ENCODE results near the gene SMIM34.
"Not testable (repeated sequence)": the region's sequence is repeated elsewhere in the genome, so short reads cannot be mapped to it uniquely, and the experiment has no call there.

Gene SMIM34

GRCh38 chr21:34423805-34424204, at the start of gene SMIM34:
SMIM34 (minus strand) TSS chr21:34423951; CDS start chr21:34423839, 112 bp downstream.
- not testable (repeated sequence) for H3K27me3 ChIP-seq (ENCODE audit: insufficient read depth, low read length, poor library complexity)

GRCh38 chr21:34467333-34467732, 43.6 kb upstream of the SMIM34 start:
- not testable (repeated sequence) for H3K27me3 ChIP-seq (ENCODE audit: insufficient read depth, low read length, poor library complexity); H4K20me1 ChIP-seq (ENCODE audit: insufficient read depth, low read length); H3K79me2 ChIP-seq (ENCODE audit: insufficient read depth, low read length); ATAC-seq (ENCODE audit: insufficient read depth, low read depth); H2AFZ ChIP-seq (ENCODE audit: low read depth, low read length); H3K9me3 ChIP-seq (ENCODE audit: insufficient read depth, low read length, severe bottlenecking); H3K4me2 ChIP-seq (ENCODE audit: insufficient read depth, low read length); H3K9ac ChIP-seq (ENCODE audit: low read depth, low read length); H3K4me1 ChIP-seq (ENCODE audit: insufficient read depth, low read length); H3K4me3 ChIP-seq (ENCODE audit: low read depth in 1 of 2, low read length in 2 of 2); H3K27ac ChIP-seq (ENCODE audit: low read length); DNase-seq; H3K36me3 ChIP-seq (ENCODE audit: insufficient read depth, low read length)

More at GRCh38 chr21:34423805-34424204, at the start of gene SMIM34:
- not testable (repeated sequence) for ATAC-seq (ENCODE audit: insufficient read depth, low read depth); H3K9ac ChIP-seq (ENCODE audit: low read depth, low read length); H3K79me2 ChIP-seq (ENCODE audit: insufficient read depth, low read length); H3K4me3 ChIP-seq (ENCODE audit: low read depth in 1 of 2, low read length in 2 of 2); H3K9me3 ChIP-seq (ENCODE audit: insufficient read depth, low read length, severe bottlenecking); H3K4me1 ChIP-seq (ENCODE audit: insufficient read depth, low read length); H2AFZ ChIP-seq (ENCODE audit: low read depth, low read length); H3K27ac ChIP-seq (ENCODE audit: low read length); H3K4me2 ChIP-seq (ENCODE audit: insufficient read depth, low read length); DNase-seq; H4K20me1 ChIP-seq (ENCODE audit: insufficient read depth, low read length); H3K36me3 ChIP-seq (ENCODE audit: insufficient read depth, low read length)

GRCh38 chr21:34459426-34459825, 35.7 kb upstream of the SMIM34 start:
- not testable (repeated sequence) for H3K9ac ChIP-seq (ENCODE audit: low read depth, low read length); H3K27me3 ChIP-seq (ENCODE audit: insufficient read depth, low read length, poor library complexity); H3K27ac ChIP-seq (ENCODE audit: low read length); H2AFZ ChIP-seq (ENCODE audit: low read depth, low read length); H3K4me1 ChIP-seq (ENCODE audit: insufficient read depth, low read length); H3K36me3 ChIP-seq (ENCODE audit: insufficient read depth, low read length); H4K20me1 ChIP-seq (ENCODE audit: insufficient read depth, low read length); ATAC-seq (ENCODE audit: insufficient read depth, low read depth); H3K4me3 ChIP-seq (ENCODE audit: low read depth in 1 of 2, low read length in 2 of 2); H3K4me2 ChIP-seq (ENCODE audit: insufficient read depth, low read length); H3K79me2 ChIP-seq (ENCODE audit: insufficient read depth, low read length); DNase-seq; H3K9me3 ChIP-seq (ENCODE audit: insufficient read depth, low read length, severe bottlenecking)

GRCh38 chr21:34458266-34458665, 34.5 kb upstream of the SMIM34 start:
- H3K27me3 ChIP-seq (ENCODE audit: insufficient read depth, low read length, poor library complexity); H3K9me3 ChIP-seq (ENCODE audit: insufficient read depth, low read length, severe bottlenecking); H4K20me1 ChIP-seq (ENCODE audit: insufficient read depth, low read length); H3K36me3 ChIP-seq (ENCODE audit: insufficient read depth, low read length); H3K27ac ChIP-seq (ENCODE audit: low read length); ATAC-seq (ENCODE audit: insufficient read depth, low read depth); DNase-seq; H3K4me3 ChIP-seq (ENCODE audit: low read depth in 1 of 2, low read length in 2 of 2); H3K9ac ChIP-seq (ENCODE audit: low read depth, low read length); H3K4me2 ChIP-seq (ENCODE audit: insufficient read depth, low read length); H3K4me1 ChIP-seq (ENCODE audit: insufficient read depth, low read length); H3K79me2 ChIP-seq (ENCODE audit: insufficient read depth, low read length); H2AFZ ChIP-seq (ENCODE audit: low read depth, low read length): not testable (repeated sequence)

GRCh38 chr21:34456180-34456579, 32.4 kb upstream of the SMIM34 start:
- not testable (repeated sequence) for H3K79me2 ChIP-seq (ENCODE audit: insufficient read depth, low read length); ATAC-seq (ENCODE audit: insufficient read depth, low read depth)

GRCh38 chr21:34455628-34456027, 31.9 kb upstream of the SMIM34 start:
- not testable (repeated sequence) for H4K20me1 ChIP-seq (ENCODE audit: insufficient read depth, low read length); H3K4me1 ChIP-seq (ENCODE audit: insufficient read depth, low read length); H3K27me3 ChIP-seq (ENCODE audit: insufficient read depth, low read length, poor library complexity); H3K4me2 ChIP-seq (ENCODE audit: insufficient read depth, low read length); H3K36me3 ChIP-seq (ENCODE audit: insufficient read depth, low read length); ATAC-seq (ENCODE audit: insufficient read depth, low read depth); H3K27ac ChIP-seq (ENCODE audit: low read length); DNase-seq; H3K9me3 ChIP-seq (ENCODE audit: insufficient read depth, low read length, severe bottlenecking); H3K4me3 ChIP-seq (ENCODE audit: low read depth in 1 of 2, low read length in 2 of 2); H3K9ac ChIP-seq (ENCODE audit: low read depth, low read length); H3K79me2 ChIP-seq (ENCODE audit: insufficient read depth, low read length); H2AFZ ChIP-seq (ENCODE audit: low read depth, low read length)

More at GRCh38 chr21:34456180-34456579, 32.4 kb upstream of the SMIM34 start:
- H4K20me1 ChIP-seq (ENCODE audit: insufficient read depth, low read length); H3K4me1 ChIP-seq (ENCODE audit: insufficient read depth, low read length); H3K9me3 ChIP-seq (ENCODE audit: insufficient read depth, low read length, severe bottlenecking); H2AFZ ChIP-seq (ENCODE audit: low read depth, low read length); H3K9ac ChIP-seq (ENCODE audit: low read depth, low read length); H3K27ac ChIP-seq (ENCODE audit: low read length); DNase-seq; H3K27me3 ChIP-seq (ENCODE audit: insufficient read depth, low read length, poor library complexity); H3K4me2 ChIP-seq (ENCODE audit: insufficient read depth, low read length); H3K36me3 ChIP-seq (ENCODE audit: insufficient read depth, low read length); H3K4me3 ChIP-seq (ENCODE audit: low read depth in 1 of 2, low read length in 2 of 2): not testable (repeated sequence)

GRCh38 chr21:34447018-34447417, 23.3 kb upstream of the SMIM34 start:
- H3K79me2 ChIP-seq (ENCODE audit: insufficient read depth, low read length); H3K4me1 ChIP-seq (ENCODE audit: insufficient read depth, low read length); ATAC-seq (ENCODE audit: insufficient read depth, low read depth); H3K36me3 ChIP-seq (ENCODE audit: insufficient read depth, low read length); H3K27me3 ChIP-seq (ENCODE audit: insufficient read depth, low read length, poor library complexity); H3K4me2 ChIP-seq (ENCODE audit: insufficient read depth, low read length); H4K20me1 ChIP-seq (ENCODE audit: insufficient read depth, low read length); DNase-seq; H3K4me3 ChIP-seq (ENCODE audit: low read depth in 1 of 2, low read length in 2 of 2); H3K9me3 ChIP-seq (ENCODE audit: insufficient read depth, low read length, severe bottlenecking); H2AFZ ChIP-seq (ENCODE audit: low read depth, low read length); H3K9ac ChIP-seq (ENCODE audit: low read depth, low read length); H3K27ac ChIP-seq (ENCODE audit: low read length): not testable (repeated sequence)

GRCh38 chr21:34443486-34443885, 19.7 kb upstream of the SMIM34 start:
- not testable (repeated sequence) for DNase-seq; H3K9me3 ChIP-seq (ENCODE audit: insufficient read depth, low read length, severe bottlenecking); H3K79me2 ChIP-seq (ENCODE audit: insufficient read depth, low read length); H3K4me1 ChIP-seq (ENCODE audit: insufficient read depth, low read length); H4K20me1 ChIP-seq (ENCODE audit: insufficient read depth, low read length); H3K27ac ChIP-seq (ENCODE audit: low read length); H3K9ac ChIP-seq (ENCODE audit: low read depth, low read length); H2AFZ ChIP-seq (ENCODE audit: low read depth, low read length); H3K4me3 ChIP-seq (ENCODE audit: low read depth in 1 of 2, low read length in 2 of 2); H3K4me2 ChIP-seq (ENCODE audit: insufficient read depth, low read length); H3K36me3 ChIP-seq (ENCODE audit: insufficient read depth, low read length); H3K27me3 ChIP-seq (ENCODE audit: insufficient read depth, low read length, poor library complexity)
- ATAC-seq (ENCODE audit: insufficient read depth, low read depth), result peak; percentile 82

All from DND-41 (cell line).